CD8-positive, alpha-beta memory T cell (primary cell): ENCODE measurements around the gene MOSPD3. TPM values are rescaled to one million over a fixed set of nuclear protein-coding genes. Genes with fewer than 3 reads are reported as not detected.

Source experiments
- CTCF ChIA-PET: fragments of 350-600 bp; sonication (Branson Sonifier 250); formaldehyde crosslinking; loops from one replicate; lab custom pipeline; 2021; ENCODE audit warnings: antibody characterized with exemption; lab: Charles Lee
- POLR2A ChIA-PET: fragments of 350-600 bp; sonication (Branson Sonifier 250); formaldehyde crosslinking; loops from one replicate; lab custom pipeline; 2021; ENCODE audit warnings: antibody characterized with exemption; lab: Charles Lee
- DNase-seq, 5 donors: peaks; one replicate each; pipeline versions ENCODE4 v3.0.0 to v3.0.0-alpha.2; 2020 to 2022; ENCODE audit warnings: mixed read lengths in 1 of 5
- H3K27ac ChIP-seq: one replicate; pipeline ENCODE4 v1.7.0; 2013; ENCODE audit warnings: low read depth, mild to moderate bottlenecking, low read length, moderate library complexity
- H3K27me3 ChIP-seq: 2 replicates; pipeline ENCODE4 v1.7.0; 2013; ENCODE audit warnings: low read length, mild to moderate bottlenecking; ENCODE audit not compliant: insufficient read depth, poor library complexity, severe bottlenecking
- H3K36me3 ChIP-seq: 2 replicates; pipeline ENCODE4 v1.7.0; 2013; ENCODE audit warnings: mild to moderate bottlenecking, low read length, moderate library complexity; ENCODE audit not compliant: insufficient read depth
- H3K4me1 ChIP-seq: 2 replicates; pipeline ENCODE4 v1.7.0; 2013; ENCODE audit warnings: mild to moderate bottlenecking, low read length, moderate library complexity; ENCODE audit not compliant: insufficient read depth
- H3K4me3 ChIP-seq: 2 replicates; pipeline ENCODE4 v1.7.0; 2013; ENCODE audit warnings: mild to moderate bottlenecking, low read length
- H3K9me3 ChIP-seq: 2 replicates; pipeline ENCODE4 v1.7.0; 2013; ENCODE audit warnings: mild to moderate bottlenecking, low read length
- H3K27ac Mint-ChIP-seq, 8 donors: one replicate each; pipeline ENCODE4 v1.8.0; 2020 to 2021; ENCODE audit warnings: mixed read lengths in 8 of 8, mild to moderate bottlenecking in 6 of 8, inconsistent platforms in 3 of 8, moderate library complexity in 3 of 8
- H3K27me3 Mint-ChIP-seq, 2 donors: one replicate each; pipeline ENCODE4 v1.8.0; 2020 to 2021; ENCODE audit warnings: mixed read lengths in 2 of 2, mild to moderate bottlenecking in 1 of 2, moderate library complexity in 1 of 2
- H3K36me3 Mint-ChIP-seq, 3 donors: one replicate each; pipeline ENCODE4 v1.8.0; 2020 to 2021; ENCODE audit warnings: mixed read lengths in 3 of 3, inconsistent platforms in 1 of 3, mild to moderate bottlenecking in 1 of 3
- H3K4me1 Mint-ChIP-seq, 3 donors: one replicate each; pipeline ENCODE4 v1.8.0; 2020 to 2021; ENCODE audit warnings: mixed read lengths in 3 of 3, inconsistent platforms in 1 of 3, mild to moderate bottlenecking in 1 of 3
- H3K4me3 Mint-ChIP-seq, 7 donors: one replicate each; pipeline ENCODE4 v1.8.0; 2020 to 2021; ENCODE audit warnings: mixed read lengths in 7 of 7, mild to moderate bottlenecking in 6 of 7, moderate library complexity in 4 of 7, inconsistent platforms in 2 of 7
- H3K9me3 Mint-ChIP-seq, 5 donors: one replicate each; pipeline ENCODE4 v1.8.0; 2020 to 2022; ENCODE audit warnings: mixed read lengths in 5 of 5, mild to moderate bottlenecking in 3 of 5, moderate library complexity in 2 of 5, inconsistent platforms in 1 of 5
- polyA plus RNA-seq: library from polyadenylated mRNA; unstranded; fragments of 300-500 nt; fragmentation: Illumina TruSeq; gene quantifications from one replicate; pipeline ENCODE4 v1.2.3, GENCODE V29; 2021
- total RNA-seq, 2 experiments: library from RNA; stranded (reverse); gene quantifications; one replicate each; pipeline ENCODE4 v1.2.3, GENCODE V29; 2021

Gene MOSPD3
- total and polyA plus RNA-seq, 3 experiments from 2014 or later, result 16.2 to 29.7 (median 16.3) TPM

DNA sequence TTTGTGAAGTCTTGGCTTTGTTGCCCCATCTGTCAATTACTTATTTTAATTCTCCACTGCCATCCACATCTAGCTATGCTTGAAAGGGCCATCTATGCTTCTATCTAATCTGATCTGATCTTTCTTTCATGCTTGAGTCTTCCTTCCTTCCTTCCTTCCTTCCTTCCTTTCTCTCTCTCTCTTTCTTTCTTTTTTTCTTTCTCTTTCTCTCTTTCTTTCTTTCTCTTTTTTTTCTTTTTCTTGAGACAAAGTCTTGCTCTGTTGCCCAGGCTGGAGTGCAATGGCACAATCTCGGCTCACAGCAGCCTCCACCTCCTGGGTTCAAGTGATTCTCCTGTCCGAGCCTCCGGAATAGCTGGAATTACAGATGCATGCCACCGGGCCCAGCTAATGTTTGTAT is 17.7 kb downstream of the MOSPD3 start:
- ChIA-PET CTCF (interaction anchor here (1.4 to 1.7 kb wide), 4 partner anchors 9 to 76 kb away, joined by 3 to 9 read pairs (median 5); partner anchors contain the start of genes MOSPD3 and POP7), POLR2A (interaction anchor here (1.5 kb wide), 1 partner anchor 18 kb away, joined by 4 read pairs; the partner anchor contains the start of gene MOSPD3)
- Mint-ChIP-seq H3K27ac (peak overlapping the region in 7 of 8 donors; percentile 15 to 66 (median 35)), H3K9me3 (peaks cover 0 to 1% (median 0%) of the 10 kb centered on the region in 5 donors), H3K4me3 (no peak overlapping the region), H3K27me3 (peaks cover 0 to 2% of the 10 kb centered on the region in 2 donors), H3K36me3 (peaks cover 0 to 1% (median 0%) of the 10 kb centered on the region in 3 donors), H3K4me1 (peaks cover 26 to 52% (median 47%) of the 10 kb centered on the region in 3 donors)
- DNase-seq, result no peak
- Histone ChIP-seq H3K36me3 (no peaks in the 10 kb centered on the region), H3K27me3 (no peaks in the 10 kb centered on the region), H3K4me1 (peaks cover 22% of the 10 kb centered on the region), H3K4me3 (no peak overlapping the region), H3K9me3 (no peaks in the 10 kb centered on the region), H3K27ac (no peak overlapping the region)

DNA sequence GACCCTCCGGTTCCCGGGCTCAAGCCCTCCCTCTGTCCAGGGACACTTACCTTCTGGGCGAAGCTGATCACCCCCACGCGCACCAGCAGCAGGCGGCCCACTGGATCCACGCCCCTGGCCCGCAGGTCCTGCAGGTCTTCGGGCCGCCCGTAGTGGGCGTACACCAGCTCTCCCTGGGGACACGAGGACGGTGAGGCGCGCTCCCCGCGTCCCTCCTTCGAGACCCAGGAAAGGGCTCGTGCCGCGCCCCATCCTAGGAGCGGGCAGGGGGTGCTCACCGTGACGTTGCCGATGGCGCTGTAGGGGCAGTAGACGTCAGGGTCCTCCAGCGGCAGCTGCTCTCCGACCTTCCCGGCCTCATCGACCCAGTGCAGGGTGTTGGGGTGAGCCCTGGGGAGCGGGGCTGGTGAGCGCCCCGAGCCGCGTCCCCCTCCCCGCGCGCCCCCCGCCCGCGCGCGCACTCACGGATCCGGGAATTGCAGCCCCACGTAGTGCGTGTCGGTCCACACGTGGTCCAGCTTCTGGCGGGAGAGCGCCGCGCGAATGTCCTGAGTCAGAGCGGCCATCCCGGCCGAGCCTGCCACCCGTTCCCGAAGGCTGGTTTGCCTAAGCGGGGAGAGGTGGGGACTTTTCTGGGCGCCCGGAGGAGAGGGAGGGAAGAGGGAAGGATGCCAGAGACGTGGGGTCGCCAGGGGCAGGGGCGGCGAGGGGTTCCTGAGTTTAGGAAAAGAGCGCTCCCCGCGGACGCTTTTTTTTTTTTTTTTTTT is 20.8 kb downstream of the MOSPD3 start:
- Histone ChIP-seq H3K36me3 (no peaks in the 10 kb centered on the region), H3K27me3 (no peaks in the 10 kb centered on the region), H3K9me3 (no peaks in the 10 kb centered on the region), H3K4me1 (peaks cover 6% of the 10 kb centered on the region), H3K27ac (no peak overlapping the region), H3K4me3 (peak overlapping the region; percentile 66)
- H3K9me3 Mint-ChIP-seq, result peaks cover 0 to 1% (median 0%) of the 10 kb centered on the region in 5 donors
- peaks cover 14 to 29% (median 25%) of the 10 kb centered on the region in 3 donors for H3K4me1 Mint-ChIP-seq
- CTCF ChIA-PET, result interaction anchor here (0.7 to 4.6 kb wide), 27 partner anchors 9 to 562 kb away, joined by 3 to 41 read pairs (median 4); partner anchors contain the start of genes FBXO24, GIGYF1, GNB2 and LRCH4
- H3K36me3 Mint-ChIP-seq, result peaks cover 0 to 1% (median 0%) of the 10 kb centered on the region in 3 donors
- H3K27ac Mint-ChIP-seq, result peak overlapping the region; percentile 41 to 90 (median 82)
- H3K27me3 Mint-ChIP-seq, result peaks cover 2 to 3% of the 10 kb centered on the region in 2 donors
- DNase-seq, result peak; percentile 34 to 75 (median 50)
- peak overlapping the region; percentile 83 to 94 (median 85) for H3K4me3 Mint-ChIP-seq
- POLR2A ChIA-PET, result interaction anchor here (0.5 to 1.1 kb wide), 6 partner anchors 21 to 83 kb away, joined by 3 to 8 read pairs (median 4); partner anchors contain the start of genes MOSPD3 and POP7

DNA sequence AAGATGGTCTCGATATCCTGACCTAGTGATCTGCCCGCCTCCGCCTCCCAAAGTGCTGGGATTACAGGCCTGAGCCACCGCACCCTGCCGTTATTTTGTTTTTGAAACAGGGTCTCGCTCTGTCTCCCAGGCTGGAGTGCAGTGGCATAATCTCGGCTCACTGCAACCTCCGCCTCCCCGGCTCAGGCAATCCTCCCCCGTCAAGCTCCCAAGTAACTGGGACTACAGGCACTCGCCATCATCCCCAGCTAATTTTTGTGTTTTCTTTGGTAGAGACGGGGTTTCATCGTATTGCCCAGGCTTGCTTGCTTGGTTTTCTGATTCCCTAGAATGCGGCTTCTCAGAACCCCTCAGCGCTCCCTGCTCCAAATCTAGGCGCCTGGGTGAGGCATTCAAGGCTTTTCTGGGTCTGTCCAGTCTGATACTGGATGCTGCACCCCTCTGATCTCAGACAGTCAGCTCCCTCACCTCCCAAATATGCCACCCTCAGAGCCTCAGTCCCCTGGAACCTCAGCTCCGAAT is 27.7 kb downstream of the MOSPD3 start:
- Histone ChIP-seq H3K27ac (peak overlapping the region; percentile 73), H3K4me1 (no peaks in the 10 kb centered on the region), H3K4me3 (no peak overlapping the region), H3K27me3 (no peaks in the 10 kb centered on the region), H3K9me3 (no peaks in the 10 kb centered on the region), H3K36me3 (no peaks in the 10 kb centered on the region)
- H3K4me1 Mint-ChIP-seq, result no peaks in the 10 kb centered on the region
- peaks cover 0 to 8% of the 10 kb centered on the region in 2 donors for H3K27me3 Mint-ChIP-seq
- peak overlapping the region in 1 of 8 donors; percentile 33 for H3K27ac Mint-ChIP-seq
- H3K9me3 Mint-ChIP-seq, result no peaks in the 10 kb centered on the region
- H3K36me3 Mint-ChIP-seq, result no peaks in the 10 kb centered on the region
- no peak overlapping the region for H3K4me3 Mint-ChIP-seq
- CTCF ChIA-PET, result no interaction called here
- DNase-seq, result no peak
- POLR2A ChIA-PET, result no interaction called here

DNA sequence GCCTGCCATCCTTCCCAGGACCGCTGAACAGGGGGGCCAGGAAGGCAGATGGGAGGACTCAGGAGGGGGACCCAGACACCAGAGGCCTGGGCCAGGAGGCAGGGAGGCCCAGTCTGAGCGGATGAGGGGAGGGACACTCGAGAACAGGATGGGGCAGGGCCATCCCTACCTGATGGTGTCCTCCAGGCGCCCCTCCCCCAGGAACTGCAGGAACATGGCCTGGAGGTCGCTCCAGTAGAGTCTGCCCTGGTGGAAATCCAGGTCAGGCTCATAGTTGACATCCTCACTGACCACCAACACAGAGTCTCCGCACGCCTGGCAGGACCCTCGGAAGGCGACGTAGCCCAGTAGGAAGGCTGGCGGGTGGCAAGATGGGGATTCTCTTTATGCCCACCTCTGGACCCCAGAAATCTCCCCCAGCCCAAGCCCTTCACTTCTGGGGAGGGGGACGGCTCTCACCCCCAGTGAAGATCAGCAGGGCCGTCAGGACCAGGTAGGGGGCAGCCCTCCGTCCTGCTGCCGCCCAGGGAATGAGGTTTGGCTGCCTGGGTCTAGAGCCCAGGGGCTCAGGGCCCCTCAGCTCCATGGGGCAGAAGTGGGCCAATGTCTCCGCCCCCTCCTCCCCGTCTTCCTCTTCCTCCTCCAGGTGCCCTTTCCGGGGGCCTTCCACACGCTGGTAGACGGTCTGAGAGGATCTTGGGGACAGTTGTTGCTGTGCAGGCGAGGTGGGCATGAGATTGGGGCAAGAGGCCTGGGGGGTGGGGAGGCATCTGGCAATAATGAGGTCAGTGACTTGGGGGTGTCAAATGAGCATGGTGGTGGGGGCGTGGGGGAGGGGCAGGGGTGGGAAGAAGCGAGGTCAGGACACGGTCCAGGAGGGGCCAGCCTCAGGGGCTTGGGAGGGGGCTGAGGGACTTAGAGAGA is 28.4 kb downstream of the MOSPD3 start:
- ChIA-PET POLR2A (no interaction called here), CTCF (no interaction called here)
- H3K27ac Mint-ChIP-seq, result no peak overlapping the region
- no peaks in the 10 kb centered on the region for H3K36me3 Mint-ChIP-seq
- Histone ChIP-seq H3K27ac (peak overlapping the region; percentile 73), H3K9me3 (no peaks in the 10 kb centered on the region), H3K4me1 (no peaks in the 10 kb centered on the region), H3K36me3 (no peaks in the 10 kb centered on the region), H3K4me3 (no peak overlapping the region), H3K27me3 (no peaks in the 10 kb centered on the region)
- H3K4me3 Mint-ChIP-seq, result no peak overlapping the region
- H3K9me3 Mint-ChIP-seq, result no peaks in the 10 kb centered on the region
- H3K27me3 Mint-ChIP-seq, result peaks cover 0 to 11% of the 10 kb centered on the region in 2 donors
- no peaks in the 10 kb centered on the region for H3K4me1 Mint-ChIP-seq
- no peak for DNase-seq

DNA sequence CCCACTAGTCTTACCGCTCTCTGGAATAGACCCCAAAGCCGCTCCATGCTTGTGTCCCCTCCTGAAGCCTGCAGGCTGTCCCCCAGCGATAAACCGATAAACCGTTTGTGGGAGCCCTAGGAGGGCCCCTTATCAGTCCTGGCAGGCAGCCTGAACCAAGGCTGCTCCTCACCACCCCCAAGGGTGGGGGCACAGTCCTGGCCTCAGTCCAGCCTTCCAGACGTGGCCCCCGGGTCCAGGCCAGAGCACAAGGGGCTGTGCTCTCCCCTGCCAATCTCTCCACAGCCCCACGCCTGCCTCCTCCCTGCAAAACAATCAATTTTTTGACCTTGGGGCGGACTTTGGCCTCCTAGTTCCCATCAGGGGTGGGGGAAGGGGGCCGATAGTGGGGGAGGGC is 29.1 kb downstream of the MOSPD3 start, which contains the start of gene TFR2:
TFR2 (minus strand) TSS at position 90 of the 397 bp plus-strand sequence; CDS start at position 47, 43 bp downstream.
- CTCF ChIA-PET, result interaction anchor here (1.0 kb wide), 1 partner anchor 9 kb away, joined by 5 read pairs; no protein-coding TSS in a partner anchor
- H3K9me3 ChIP-seq, result no peaks in the 10 kb centered on the region
- no peak for DNase-seq
- no peak within 1 kb of the TSS for H3K4me3 ChIP-seq
- Mint-ChIP-seq H3K4me1 (no peaks in the 10 kb centered on the region), H3K9me3 (no peaks in the 10 kb centered on the region), H3K27ac (no peak within 1 kb of the TSS), H3K36me3 (no peaks in the 10 kb centered on the region), H3K27me3 (peaks cover 3 to 13% of the 10 kb centered on the region in 2 donors), H3K4me3 (no peak within 1 kb of the TSS)
- POLR2A ChIA-PET, result no interaction called here
- peak within 1 kb of the TSS; percentile 73 for H3K27ac ChIP-seq
- H3K4me1 ChIP-seq, result no peaks in the 10 kb centered on the region
- H3K36me3 ChIP-seq, result no peaks in the 10 kb centered on the region
- H3K27me3 ChIP-seq, result no peaks in the 10 kb centered on the region

DNA sequence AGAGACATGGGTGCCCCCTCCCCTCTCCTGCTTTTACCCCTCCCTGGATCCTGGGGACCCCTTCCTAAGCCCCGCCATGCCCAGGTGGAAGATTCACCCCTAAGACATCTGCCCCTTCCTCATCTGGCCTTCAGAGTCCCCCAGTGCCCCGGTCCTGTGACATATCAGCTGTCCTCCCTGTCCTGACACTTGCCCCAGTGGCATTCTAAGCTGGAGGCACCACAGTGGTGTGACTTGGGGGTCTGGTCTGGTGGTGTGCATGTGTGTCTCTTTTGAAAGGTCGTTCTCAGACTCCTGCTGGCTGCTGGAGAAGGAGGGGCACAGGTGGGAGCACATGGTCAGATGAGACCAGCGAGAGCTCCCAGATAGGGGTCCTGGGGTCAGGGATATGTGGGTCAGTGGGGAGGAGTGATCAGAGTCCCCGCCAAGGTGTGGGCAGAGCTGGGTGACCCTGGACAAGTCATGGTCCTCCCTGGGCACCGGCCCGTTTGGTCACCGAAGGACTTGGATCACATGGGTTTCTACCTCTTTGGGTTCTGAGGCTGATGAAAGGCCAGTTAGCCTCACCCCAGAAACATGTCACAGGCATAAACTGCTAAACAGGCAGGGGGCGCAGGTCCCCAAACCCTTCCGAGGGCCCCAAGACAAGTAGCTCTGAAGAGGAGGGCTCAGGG is 29.7 kb downstream of the MOSPD3 start:
- no peak overlapping the region for H3K4me3 ChIP-seq
- H3K27me3 Mint-ChIP-seq, result peaks cover 6 to 10% of the 10 kb centered on the region in 2 donors
- H3K9me3 Mint-ChIP-seq, result no peaks in the 10 kb centered on the region
- no peaks in the 10 kb centered on the region for H3K4me1 ChIP-seq
- peak overlapping the region; percentile 61 for H3K27ac ChIP-seq
- H3K27ac Mint-ChIP-seq, result no peak overlapping the region
- no peak overlapping the region for H3K4me3 Mint-ChIP-seq
- H3K36me3 Mint-ChIP-seq, result no peaks in the 10 kb centered on the region
- H3K27me3 ChIP-seq, result no peaks in the 10 kb centered on the region
- H3K4me1 Mint-ChIP-seq, result no peaks in the 10 kb centered on the region
- no peaks in the 10 kb centered on the region for H3K36me3 ChIP-seq
- CTCF ChIA-PET, result interaction anchor here (1.0 kb wide), 2 partner anchors 8 to 9 kb away, joined by 3 to 5 read pairs; no protein-coding TSS in a partner anchor
- no peaks in the 10 kb centered on the region for H3K9me3 ChIP-seq
- POLR2A ChIA-PET, result no interaction called here
- DNase-seq, result no peak

DNA sequence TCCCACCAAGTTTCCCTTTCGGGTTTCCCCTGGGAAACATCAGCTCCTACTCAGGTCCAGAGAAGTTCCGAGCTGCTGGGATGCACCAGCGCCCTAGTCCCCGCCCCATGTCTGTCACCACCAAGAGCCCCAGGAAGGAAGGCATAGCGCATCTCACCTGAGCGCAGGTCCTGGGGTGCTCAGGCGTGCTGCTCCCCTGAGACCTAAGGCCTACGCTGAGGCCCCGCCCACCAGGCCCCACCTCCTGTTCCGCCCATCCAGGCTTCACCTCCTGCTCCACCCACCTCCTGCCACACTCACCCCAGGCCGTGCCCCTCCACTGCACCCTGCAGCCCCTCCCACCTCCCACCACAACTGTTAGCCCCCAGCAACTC is 30.2 kb downstream of the MOSPD3 start:
- Mint-ChIP-seq H3K4me3 (no peak overlapping the region), H3K27me3 (peaks cover 6 to 10% of the 10 kb centered on the region in 2 donors), H3K36me3 (no peaks in the 10 kb centered on the region), H3K9me3 (no peaks in the 10 kb centered on the region), H3K27ac (no peak overlapping the region), H3K4me1 (no peaks in the 10 kb centered on the region)
- H3K27ac ChIP-seq, result no peak overlapping the region
- ChIA-PET POLR2A (no interaction called here), CTCF (interaction anchor here (1.0 kb wide), 2 partner anchors 8 to 10 kb away, joined by 3 to 5 read pairs; no protein-coding TSS in a partner anchor)
- no peaks in the 10 kb centered on the region for H3K36me3 ChIP-seq
- H3K27me3 ChIP-seq, result no peaks in the 10 kb centered on the region
- no peak overlapping the region for H3K4me3 ChIP-seq
- DNase-seq, result no peak
- H3K9me3 ChIP-seq, result no peaks in the 10 kb centered on the region
- H3K4me1 ChIP-seq, result no peaks in the 10 kb centered on the region
